Measurements from ENCODE around the gene AFG1L. TPM values are rescaled to one million over a fixed set of nuclear protein-coding genes. Genes with fewer than 3 reads are reported as not detected.

Gene AFG1L
- total and polyA plus RNA-seq, 2 experiments from 2014 or later: 4.1 to 8.7 TPM

DNA sequence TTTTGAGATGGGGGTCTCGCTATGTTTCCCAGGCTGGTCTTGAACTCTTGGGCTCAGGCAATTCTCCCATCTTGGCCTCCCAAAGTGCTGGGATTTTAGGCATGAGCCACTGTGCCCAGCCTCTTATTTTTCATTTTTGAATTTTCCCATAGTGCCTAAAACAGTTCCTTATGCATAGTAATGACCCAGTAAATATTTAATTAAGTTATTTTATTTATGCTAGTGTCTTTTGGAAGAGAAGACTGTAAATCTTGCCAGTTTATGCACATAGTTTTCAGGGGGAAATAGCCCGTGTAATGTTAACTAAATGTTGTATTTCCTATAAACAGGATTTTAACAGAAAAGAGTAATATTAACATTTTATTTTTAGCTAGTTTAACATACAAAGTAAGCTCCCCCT is 60.3 kb downstream of the AFG1L start:
- Mint-ChIP-seq H3K9me3 (no peaks in the 10 kb centered on the region), H3K27me3 (ENCODE audit: insufficient read depth, low read depth, poor library complexity) (no peaks in the 10 kb centered on the region)
- no peak for TF ChIP-seq CTCF (conservative IDR thresholded peaks at IDR 0.05; ENCODE audit: low read depth in 2 of 2)
- TF ChIP-seq, protein P1, sequence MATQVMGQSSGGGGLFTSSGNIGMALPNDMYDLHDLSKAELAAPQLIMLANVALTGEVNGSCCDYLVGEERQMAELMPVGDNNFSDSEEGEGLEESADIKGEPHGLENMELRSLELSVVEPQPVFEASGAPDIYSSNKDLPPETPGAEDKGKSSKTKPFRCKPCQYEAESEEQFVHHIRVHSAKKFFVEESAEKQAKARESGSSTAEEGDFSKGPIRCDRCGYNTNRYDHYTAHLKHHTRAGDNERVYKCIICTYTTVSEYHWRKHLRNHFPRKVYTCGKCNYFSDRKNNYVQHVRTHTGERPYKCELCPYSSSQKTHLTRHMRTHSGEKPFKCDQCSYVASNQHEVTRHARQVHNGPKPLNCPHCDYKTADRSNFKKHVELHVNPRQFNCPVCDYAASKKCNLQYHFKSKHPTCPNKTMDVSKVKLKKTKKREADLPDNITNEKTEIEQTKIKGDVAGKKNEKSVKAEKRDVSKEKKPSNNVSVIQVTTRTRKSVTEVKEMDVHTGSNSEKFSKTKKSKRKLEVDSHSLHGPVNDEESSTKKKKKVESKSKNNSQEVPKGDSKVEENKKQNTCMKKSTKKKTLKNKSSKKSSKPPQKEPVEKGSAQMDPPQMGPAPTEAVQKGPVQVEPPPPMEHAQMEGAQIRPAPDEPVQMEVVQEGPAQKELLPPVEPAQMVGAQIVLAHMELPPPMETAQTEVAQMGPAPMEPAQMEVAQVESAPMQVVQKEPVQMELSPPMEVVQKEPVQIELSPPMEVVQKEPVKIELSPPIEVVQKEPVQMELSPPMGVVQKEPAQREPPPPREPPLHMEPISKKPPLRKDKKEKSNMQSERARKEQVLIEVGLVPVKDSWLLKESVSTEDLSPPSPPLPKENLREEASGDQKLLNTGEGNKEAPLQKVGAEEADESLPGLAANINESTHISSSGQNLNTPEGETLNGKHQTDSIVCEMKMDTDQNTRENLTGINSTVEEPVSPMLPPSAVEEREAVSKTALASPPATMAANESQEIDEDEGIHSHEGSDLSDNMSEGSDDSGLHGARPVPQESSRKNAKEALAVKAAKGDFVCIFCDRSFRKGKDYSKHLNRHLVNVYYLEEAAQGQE (IDR thresholded peaks at IDR 0.05; ENCODE audit: unreplicated experiment): no peak
- TF ChIP-seq, protein P2, sequence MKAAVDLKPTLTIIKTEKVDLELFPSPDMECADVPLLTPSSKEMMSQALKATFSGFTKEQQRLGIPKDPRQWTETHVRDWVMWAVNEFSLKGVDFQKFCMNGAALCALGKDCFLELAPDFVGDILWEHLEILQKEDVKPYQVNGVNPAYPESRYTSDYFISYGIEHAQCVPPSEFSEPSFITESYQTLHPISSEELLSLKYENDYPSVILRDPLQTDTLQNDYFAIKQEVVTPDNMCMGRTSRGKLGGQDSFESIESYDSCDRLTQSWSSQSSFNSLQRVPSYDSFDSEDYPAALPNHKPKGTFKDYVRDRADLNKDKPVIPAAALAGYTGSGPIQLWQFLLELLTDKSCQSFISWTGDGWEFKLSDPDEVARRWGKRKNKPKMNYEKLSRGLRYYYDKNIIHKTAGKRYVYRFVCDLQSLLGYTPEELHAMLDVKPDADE (IDR thresholded peaks at IDR 0.05): no peak
- no peak for TF ChIP-seq NANOG (IDR thresholded peaks at IDR 0.05; ENCODE audit: borderline replicate concordance)
- TF ChIP-seq CREB1 (CRISPR knock-in tag; IDR thresholded peaks at IDR 0.05; ENCODE audit: low read depth): no peak
- no peak for TF ChIP-seq EZH2 (IDR thresholded peaks at IDR 0.05; ENCODE audit: low read depth, unreplicated experiment)
- no peak for TF ChIP-seq JUNB (IDR thresholded peaks at IDR 0.05; ENCODE audit: unreplicated experiment)
- TF ChIP-seq, protein P3, sequence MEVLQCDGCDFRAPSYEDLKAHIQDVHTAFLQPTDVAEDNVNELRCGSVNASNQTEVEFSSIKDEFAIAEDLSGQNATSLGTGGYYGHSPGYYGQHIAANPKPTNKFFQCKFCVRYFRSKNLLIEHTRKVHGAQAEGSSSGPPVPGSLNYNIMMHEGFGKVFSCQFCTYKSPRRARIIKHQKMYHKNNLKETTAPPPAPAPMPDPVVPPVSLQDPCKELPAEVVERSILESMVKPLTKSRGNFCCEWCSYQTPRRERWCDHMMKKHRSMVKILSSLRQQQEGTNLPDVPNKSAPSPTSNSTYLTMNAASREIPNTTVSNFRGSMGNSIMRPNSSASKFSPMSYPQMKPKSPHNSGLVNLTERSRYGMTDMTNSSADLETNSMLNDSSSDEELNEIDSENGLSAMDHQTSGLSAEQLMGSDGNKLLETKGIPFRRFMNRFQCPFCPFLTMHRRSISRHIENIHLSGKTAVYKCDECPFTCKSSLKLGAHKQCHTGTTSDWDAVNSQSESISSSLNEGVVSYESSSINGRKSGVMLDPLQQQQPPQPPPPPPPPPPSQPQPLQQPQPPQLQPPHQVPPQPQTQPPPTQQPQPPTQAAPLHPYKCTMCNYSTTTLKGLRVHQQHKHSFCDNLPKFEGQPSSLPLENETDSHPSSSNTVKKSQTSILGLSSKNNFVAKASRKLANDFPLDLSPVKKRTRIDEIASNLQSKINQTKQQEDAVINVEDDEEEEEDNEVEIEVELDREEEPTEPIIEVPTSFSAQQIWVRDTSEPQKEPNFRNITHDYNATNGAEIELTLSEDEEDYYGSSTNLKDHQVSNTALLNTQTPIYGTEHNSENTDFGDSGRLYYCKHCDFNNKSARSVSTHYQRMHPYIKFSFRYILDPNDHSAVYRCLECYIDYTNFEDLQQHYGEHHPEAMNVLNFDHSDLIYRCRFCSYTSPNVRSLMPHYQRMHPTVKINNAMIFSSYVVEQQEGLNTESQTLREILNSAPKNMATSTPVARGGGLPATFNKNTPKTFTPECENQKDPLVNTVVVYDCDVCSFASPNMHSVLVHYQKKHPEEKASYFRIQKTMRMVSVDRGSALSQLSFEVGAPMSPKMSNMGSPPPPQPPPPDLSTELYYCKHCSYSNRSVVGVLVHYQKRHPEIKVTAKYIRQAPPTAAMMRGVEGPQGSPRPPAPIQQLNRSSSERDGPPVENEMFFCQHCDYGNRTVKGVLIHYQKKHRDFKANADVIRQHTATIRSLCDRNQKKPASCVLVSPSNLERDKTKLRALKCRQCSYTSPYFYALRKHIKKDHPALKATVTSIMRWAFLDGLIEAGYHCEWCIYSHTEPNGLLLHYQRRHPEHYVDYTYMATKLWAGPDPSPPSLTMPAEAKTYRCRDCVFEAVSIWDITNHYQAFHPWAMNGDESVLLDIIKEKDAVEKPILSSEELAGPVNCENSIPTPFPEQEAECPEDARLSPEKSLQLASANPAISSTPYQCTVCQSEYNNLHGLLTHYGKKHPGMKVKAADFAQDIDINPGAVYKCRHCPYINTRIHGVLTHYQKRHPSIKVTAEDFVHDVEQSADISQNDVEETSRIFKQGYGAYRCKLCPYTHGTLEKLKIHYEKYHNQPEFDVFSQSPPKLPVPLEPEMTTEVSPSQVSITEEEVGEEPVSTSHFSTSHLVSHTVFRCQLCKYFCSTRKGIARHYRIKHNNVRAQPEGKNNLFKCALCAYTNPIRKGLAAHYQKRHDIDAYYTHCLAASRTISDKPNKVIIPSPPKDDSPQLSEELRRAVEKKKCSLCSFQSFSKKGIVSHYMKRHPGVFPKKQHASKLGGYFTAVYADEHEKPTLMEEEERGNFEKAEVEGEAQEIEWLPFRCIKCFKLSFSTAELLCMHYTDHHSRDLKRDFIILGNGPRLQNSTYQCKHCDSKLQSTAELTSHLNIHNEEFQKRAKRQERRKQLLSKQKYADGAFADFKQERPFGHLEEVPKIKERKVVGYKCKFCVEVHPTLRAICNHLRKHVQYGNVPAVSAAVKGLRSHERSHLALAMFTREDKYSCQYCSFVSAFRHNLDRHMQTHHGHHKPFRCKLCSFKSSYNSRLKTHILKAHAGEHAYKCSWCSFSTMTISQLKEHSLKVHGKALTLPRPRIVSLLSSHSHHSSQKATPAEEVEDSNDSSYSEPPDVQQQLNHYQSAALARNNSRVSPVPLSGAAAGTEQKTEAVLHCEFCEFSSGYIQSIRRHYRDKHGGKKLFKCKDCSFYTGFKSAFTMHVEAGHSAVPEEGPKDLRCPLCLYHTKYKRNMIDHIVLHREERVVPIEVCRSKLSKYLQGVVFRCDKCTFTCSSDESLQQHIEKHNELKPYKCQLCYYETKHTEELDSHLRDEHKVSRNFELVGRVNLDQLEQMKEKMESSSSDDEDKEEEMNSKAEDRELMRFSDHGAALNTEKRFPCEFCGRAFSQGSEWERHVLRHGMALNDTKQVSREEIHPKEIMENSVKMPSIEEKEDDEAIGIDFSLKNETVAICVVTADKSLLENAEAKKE (CRISPR knock-in tag; IDR thresholded peaks at IDR 0.05): no peak

More for the DNA sequence above, 60.3 kb downstream of the AFG1L start:
- ATAC-seq (no peak), DNase-seq (ENCODE audit: low spot score) (no peak)
- no peaks in the 10 kb centered on the region for H3K27me3 ChIP-seq (ENCODE audit: insufficient read depth)
- H3K27ac Mint-ChIP-seq: no peak overlapping the region
- H3K9me2 ChIP-seq (ENCODE audit: insufficient read depth): no peaks in the 10 kb centered on the region
- H3K4me2 ChIP-seq: no peak overlapping the region
- H3F3A ChIP-seq (replicated peaks; ENCODE audit: low read depth): no peaks in the 10 kb centered on the region
- H3K36me3 ChIP-seq (ENCODE audit: insufficient read depth): no peaks in the 10 kb centered on the region
- no peak overlapping the region for H3K27ac ChIP-seq (ENCODE audit: low read depth)
- H3K4me1 Mint-ChIP-seq: no peaks in the 10 kb centered on the region
- no peak overlapping the region for H2AFZ ChIP-seq
- no peak overlapping the region for H3K4me3 Mint-ChIP-seq
- no peak overlapping the region for H3K4me3 ChIP-seq
- H4K20me1 ChIP-seq (replicated peaks; ENCODE audit: insufficient read depth): no peaks in the 10 kb centered on the region
- H3K36me3 Mint-ChIP-seq (ENCODE audit: low read depth): no peaks in the 10 kb centered on the region
- H3K79me2 ChIP-seq (replicated peaks; ENCODE audit: insufficient read depth): no peaks in the 10 kb centered on the region
- no peaks in the 10 kb centered on the region for H3K4me1 ChIP-seq (ENCODE audit: insufficient read depth)

Measured in GM23338 (cell line).